ENCODE data around the gene STOM. TPM values are rescaled to one million over a fixed set of nuclear protein-coding genes. Genes with fewer than 3 reads are reported as not detected.

STOM gene
- total RNA-seq, 1 experiment from 2014 or later, result 72.4 TPM

- BruUV-seq (replicated peaks), result no TSS peak
- Histone ChIP-seq H3K4me3 (ENCODE audit: low read depth, low read length, poor library complexity, severe bottlenecking) (no peak overlapping the region), H3K36me3 (ENCODE audit: insufficient read depth, low read length, poor library complexity, severe bottlenecking) (no peaks in the 10 kb centered on the region), H3K27me3 (replicated peaks; ENCODE audit: insufficient read depth, low read depth, low read length, poor library complexity) (no peaks in the 10 kb centered on the region), H3K27ac (ENCODE audit: low read depth, low read length, poor library complexity, severe bottlenecking) (peak overlapping the region; percentile 89), H3K9me3 (ENCODE audit: low read depth, low read length, poor library complexity, severe bottlenecking) (no peaks in the 10 kb centered on the region), H3K4me1 (ENCODE audit: insufficient read depth, low read length, poor library complexity, severe bottlenecking) (peaks cover 69% of the 10 kb centered on the region)
- CTCF ChIA-PET, result interaction anchor here (0.7 kb wide), 1 partner anchor 380 kb away, joined by 3 read pairs; no protein-coding TSS in a partner anchor
- peak; percentile 69 for DNase-seq (ENCODE audit: low spot score)
- TF ChIP-seq CTCF (conservative IDR thresholded peaks at IDR 0.05; ENCODE audit: low read depth, low read length), result no peak
- TF ChIP-seq EZH2 (IDR thresholded peaks at IDR 0.05; ENCODE audit: borderline replicate concordance, low read depth, low read length, poor library complexity, severe bottlenecking), result no peak
- intact Hi-C loops (cut with micrococcal nuclease; ENCODE audit: unreplicated experiment), result loop anchor here (5.0 kb wide), 2 partner anchors 73 to 77 kb away; no protein-coding TSS in a partner anchor
- POLR2A ChIA-PET (ENCODE audit: low non-redundant PET), result no interaction called here
These were observed 80.9 kb downstream of the STOM start for GRCh38 chr9:121289026-121289771.

Other genes starting within 250 kb of the STOM start
- 65.9 and 71.9 TPM in 2 replicates for gene RAB14, start 168.4 kb downstream of the STOM start, total RNA-seq (2021)
- 28.4 and 43.7 TPM in 2 replicates for gene GSN, start 102.1 kb downstream of the STOM start, total RNA-seq (2021)
- not detected in 2 replicates for gene GGTA1, start 129.6 kb upstream of the STOM start, total RNA-seq (2021)

Data from A673 (cell line).